Keratinocyte (primary cell): Measurements from ENCODE around the gene PLEKHG5.

Source experiments
- EZH2 ChIP-seq: IDR thresholded peaks from one replicate; pipeline ENCODE4 v1.6.1; 2012; ENCODE audit warnings: inconsistent platforms, mild to moderate bottlenecking, low read length, moderate library complexity
- TF ChIP-seq, protein P1 (sequence below), 3 experiments: IDR thresholded peaks in 1 of 3; conservative IDR thresholded peaks in 1 of 3; optimal IDR thresholded peaks in 1 of 3; 2 replicates in 2 of 3; 3 replicates in 1 of 3; pipeline versions ENCODE3 to v1.5.1; 2011; ENCODE audit warnings: low read length in 3 of 3, mild to moderate bottlenecking in 3 of 3, moderate library complexity in 2 of 3, control low read depth in 1 of 3, inconsistent platforms in 1 of 3; ENCODE audit not compliant: insufficient read depth in 2 of 3; ENCODE audit errors: extremely low read depth in 1 of 3

DNA sequence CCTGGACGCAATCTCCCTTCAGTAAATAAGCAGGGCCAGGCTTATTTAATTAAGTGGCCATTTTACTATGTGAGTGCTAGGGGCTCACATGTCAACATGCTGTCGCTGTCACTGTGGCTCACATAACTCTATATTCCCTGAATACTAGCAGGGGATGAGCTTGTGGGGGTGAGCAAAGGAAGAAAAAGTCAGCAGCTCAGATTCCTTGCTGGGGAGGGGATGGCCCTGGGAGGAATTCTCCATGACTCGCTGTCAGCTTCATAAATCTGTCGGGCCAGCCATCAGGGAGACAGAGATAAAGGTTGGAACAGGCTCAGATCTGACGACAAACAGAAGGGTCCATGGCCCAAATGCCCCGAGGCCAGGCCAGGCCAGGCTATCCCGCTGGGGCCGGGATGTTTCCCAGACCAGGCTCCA is 26.0 kb upstream of the PLEKHG5 start:
- TF ChIP-seq, protein P1, sequence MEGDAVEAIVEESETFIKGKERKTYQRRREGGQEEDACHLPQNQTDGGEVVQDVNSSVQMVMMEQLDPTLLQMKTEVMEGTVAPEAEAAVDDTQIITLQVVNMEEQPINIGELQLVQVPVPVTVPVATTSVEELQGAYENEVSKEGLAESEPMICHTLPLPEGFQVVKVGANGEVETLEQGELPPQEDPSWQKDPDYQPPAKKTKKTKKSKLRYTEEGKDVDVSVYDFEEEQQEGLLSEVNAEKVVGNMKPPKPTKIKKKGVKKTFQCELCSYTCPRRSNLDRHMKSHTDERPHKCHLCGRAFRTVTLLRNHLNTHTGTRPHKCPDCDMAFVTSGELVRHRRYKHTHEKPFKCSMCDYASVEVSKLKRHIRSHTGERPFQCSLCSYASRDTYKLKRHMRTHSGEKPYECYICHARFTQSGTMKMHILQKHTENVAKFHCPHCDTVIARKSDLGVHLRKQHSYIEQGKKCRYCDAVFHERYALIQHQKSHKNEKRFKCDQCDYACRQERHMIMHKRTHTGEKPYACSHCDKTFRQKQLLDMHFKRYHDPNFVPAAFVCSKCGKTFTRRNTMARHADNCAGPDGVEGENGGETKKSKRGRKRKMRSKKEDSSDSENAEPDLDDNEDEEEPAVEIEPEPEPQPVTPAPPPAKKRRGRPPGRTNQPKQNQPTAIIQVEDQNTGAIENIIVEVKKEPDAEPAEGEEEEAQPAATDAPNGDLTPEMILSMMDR (optimal IDR thresholded peaks at IDR 0.05 in 1 of 3, IDR thresholded peaks at IDR 0.05 in 1 of 3, conservative IDR thresholded peaks at IDR 0.05 in 1 of 3; ENCODE audit: extremely low read depth in 1 of 3, insufficient read depth in 2 of 3, low read length in 3 of 3): no peak
- TF ChIP-seq EZH2: no peak
